Measurements from ENCODE around the gene PPM1H. TPM values are rescaled to one million over a fixed set of nuclear protein-coding genes. Genes with fewer than 3 reads are reported as not detected.
"Not testable (repeated sequence)": the region's sequence is repeated elsewhere in the genome, so short reads cannot be mapped to it uniquely, and the experiment has no call there.

Gene PPM1H
- polyA plus RNA-seq, 1 of the 3 experiments (the other 2 are of a cell fraction), result 0.13 TPM

GRCh38 chr12:62966446-62966989 is 31.6 kb upstream of the PPM1H start:
- H3K79me2 ChIP-seq (ENCODE audit: insufficient read depth); H3K27me3 ChIP-seq (ENCODE audit: insufficient read depth); H3K4me1 ChIP-seq (ENCODE audit: control insufficient read depth in 1 of 2, insufficient read depth in 2 of 2, low read depth in 1 of 2, low read length in 1 of 2); CTCF ChIA-PET; H2AFZ ChIP-seq (ENCODE audit: low read depth); H4K20me1 ChIP-seq (ENCODE audit: insufficient read depth); H3K4me2 ChIP-seq; H3K9me3 ChIP-seq; H3K27ac ChIP-seq (ENCODE audit: low read depth in 2 of 2, low read length in 1 of 2); H3K9ac ChIP-seq; POLR2A ChIA-PET; H3K36me3 ChIP-seq (replicated peaks in 1 of 2; ENCODE audit: control insufficient read depth in 1 of 2, insufficient read depth in 2 of 2, low read length in 1 of 2); H3K9me2 ChIP-seq; H3F3A ChIP-seq (replicated peaks; ENCODE audit: insufficient read depth); H3K4me3 ChIP-seq (ENCODE audit: low read depth in 2 of 2, low read length in 1 of 2); DNase-seq: not testable (repeated sequence)
- WGBS (ENCODE audit: low lambda C conversion rate), result 32% methylated on average over 8 of the region's 8 CpGs

GRCh38 chr12:62965700-62966099 is 30.8 kb upstream of the PPM1H start:
- CTCF ChIA-PET; H2AFZ ChIP-seq (ENCODE audit: low read depth); H3K79me2 ChIP-seq (ENCODE audit: insufficient read depth); POLR2A ChIA-PET; H3K9ac ChIP-seq; H3K4me2 ChIP-seq; H3K27ac ChIP-seq (ENCODE audit: low read depth in 2 of 2, low read length in 1 of 2); H3K27me3 ChIP-seq (ENCODE audit: insufficient read depth); H3K4me3 ChIP-seq (ENCODE audit: low read depth in 2 of 2, low read length in 1 of 2); H3K4me1 ChIP-seq (ENCODE audit: control insufficient read depth in 1 of 2, insufficient read depth in 2 of 2, low read depth in 1 of 2, low read length in 1 of 2); H3K9me2 ChIP-seq; H3F3A ChIP-seq (replicated peaks; ENCODE audit: insufficient read depth); H4K20me1 ChIP-seq (ENCODE audit: insufficient read depth); DNase-seq; H3K36me3 ChIP-seq (replicated peaks in 1 of 2; ENCODE audit: control insufficient read depth in 1 of 2, insufficient read depth in 2 of 2, low read length in 1 of 2); H3K9me3 ChIP-seq: not testable (repeated sequence)
- WGBS (ENCODE audit: low lambda C conversion rate), result under 1% methylated on average over 4 of the region's 4 CpGs

GRCh38 chr12:62965242-62965641 is 30.3 kb upstream of the PPM1H start:
- POLR2A ChIA-PET; H2AFZ ChIP-seq (ENCODE audit: low read depth); H3K79me2 ChIP-seq (ENCODE audit: insufficient read depth); H3K4me3 ChIP-seq (ENCODE audit: low read depth in 2 of 2, low read length in 1 of 2); CTCF ChIA-PET; H3K4me2 ChIP-seq; H4K20me1 ChIP-seq (ENCODE audit: insufficient read depth); H3K4me1 ChIP-seq (ENCODE audit: control insufficient read depth in 1 of 2, insufficient read depth in 2 of 2, low read depth in 1 of 2, low read length in 1 of 2); H3K27ac ChIP-seq (ENCODE audit: low read depth in 2 of 2, low read length in 1 of 2); H3F3A ChIP-seq (replicated peaks; ENCODE audit: insufficient read depth); H3K9me3 ChIP-seq; H3K9me2 ChIP-seq; H3K36me3 ChIP-seq (replicated peaks in 1 of 2; ENCODE audit: control insufficient read depth in 1 of 2, insufficient read depth in 2 of 2, low read length in 1 of 2); DNase-seq; H3K27me3 ChIP-seq (ENCODE audit: insufficient read depth); H3K9ac ChIP-seq: not testable (repeated sequence)
- WGBS (ENCODE audit: low lambda C conversion rate), result 19% methylated on average over 11 of the region's 11 CpGs

GRCh38 chr12:62963486-62964041 is 28.6 kb upstream of the PPM1H start:
- CTCF ChIA-PET, result interaction anchor here (0.6 kb wide), 1 partner anchor 29 kb away, joined by 3 read pairs; no protein-coding TSS in a partner anchor
- TF ChIP-seq IRF3 (IDR thresholded peaks at IDR 0.05; ENCODE audit: low read depth, low read length), result no peak
- TF ChIP-seq POLR2AphosphoS5 (IDR thresholded peaks at IDR 0.05; ENCODE audit: low read depth, low read length), result no peak
- no peak for TF ChIP-seq ELF1 (IDR thresholded peaks at IDR 0.05)
- no peak for TF ChIP-seq PBX3 (IDR thresholded peaks at IDR 0.05)
- TF ChIP-seq CHD2 (IDR thresholded peaks at IDR 0.05; ENCODE audit: low read length, partially characterized antibody), result no peak
- TF ChIP-seq NFIC (IDR thresholded peaks at IDR 0.05; ENCODE audit: borderline replicate concordance), result no peak
- no peak for TF ChIP-seq MXI1 (IDR thresholded peaks at IDR 0.05; ENCODE audit: low read depth, low read length)
- no peak for TF ChIP-seq RCOR1 (IDR thresholded peaks at IDR 0.05; ENCODE audit: low read length)
- no peak for TF ChIP-seq NRF1 (IDR thresholded peaks at IDR 0.05; ENCODE audit: low read depth, low read length)
- no peak for TF ChIP-seq TAF1 (IDR thresholded peaks at IDR 0.05; ENCODE audit: borderline replicate concordance, low read depth, low read length)
- no peaks in the 10 kb centered on the region for H4K20me1 ChIP-seq (ENCODE audit: insufficient read depth)

More at GRCh38 chr12:62963486-62964041, 28.6 kb upstream of the PPM1H start:
- no peaks in the 10 kb centered on the region for H3K4me1 ChIP-seq (ENCODE audit: control insufficient read depth in 1 of 2, insufficient read depth in 2 of 2, low read depth in 1 of 2, low read length in 1 of 2)
- no peak overlapping the region for H3K9ac ChIP-seq
- H3K4me2 ChIP-seq, result no peak overlapping the region
- DNase-seq, result no peak
- no peaks in the 10 kb centered on the region for H3K79me2 ChIP-seq (ENCODE audit: insufficient read depth)
- H3F3A ChIP-seq (replicated peaks; ENCODE audit: insufficient read depth), result no peaks in the 10 kb centered on the region
- WGBS (ENCODE audit: low lambda C conversion rate), result 11% methylated on average over 2 of the region's 2 CpGs
- peaks cover 20% of the 10 kb centered on the region for H3K27me3 ChIP-seq (ENCODE audit: insufficient read depth)
- no peaks in the 10 kb centered on the region for H3K9me3 ChIP-seq
- POLR2A ChIA-PET, result no interaction called here
- H3K27ac ChIP-seq (ENCODE audit: low read depth in 2 of 2, low read length in 1 of 2), result no peak overlapping the region
- H3K9me2 ChIP-seq, result no peaks in the 10 kb centered on the region
- no peak overlapping the region for H3K4me3 ChIP-seq (ENCODE audit: low read depth in 2 of 2, low read length in 1 of 2)
- no peaks in the 10 kb centered on the region for H3K36me3 ChIP-seq (replicated peaks in 1 of 2; ENCODE audit: control insufficient read depth in 1 of 2, insufficient read depth in 2 of 2, low read length in 1 of 2)
- no peak overlapping the region for H2AFZ ChIP-seq (ENCODE audit: low read depth)
